HEK293 (cell line): Measurements from ENCODE around the gene STAC2.

ENCODE experiments used
- CTCF ChIP-seq: fragments of 450-650 bp; formaldehyde crosslinking; IDR thresholded peaks from 2 replicates; pipeline ENCODE4 v1.5.1; 2016; ENCODE audit warnings: missing biosample characterization, missing genetic modification characterization
- HOXA7 ChIP-seq: sonication (generic); formaldehyde crosslinking; IDR thresholded peaks from 2 replicates; pipeline ENCODE4 v1.8.1; 2022; ENCODE audit warnings: missing genetic modification reagents, borderline replicate concordance
- KLF1 ChIP-seq: fragments of 450-650 bp; formaldehyde crosslinking; IDR thresholded peaks from 2 replicates; pipeline ENCODE4 v1.5.1; 2016; ENCODE audit warnings: missing biosample characterization, missing genetic modification characterization
- SP3 ChIP-seq: fragments of 450-650 bp; formaldehyde crosslinking; IDR thresholded peaks from 2 replicates; pipeline ENCODE4 v1.5.1; 2016; ENCODE audit warnings: missing biosample characterization, missing genetic modification characterization
- ZBTB1 ChIP-seq: fragments of 450-650 bp; formaldehyde crosslinking; IDR thresholded peaks from 2 replicates; pipeline ENCODE4 v1.5.1; 2016; ENCODE audit warnings: missing biosample characterization, missing genetic modification characterization
- ZFP37 ChIP-seq: fragments of 450-650 bp; formaldehyde crosslinking; IDR thresholded peaks from 2 replicates; pipeline ENCODE4 v1.5.1; 2016; ENCODE audit warnings: missing biosample characterization, missing genetic modification characterization
- ZNF114 ChIP-seq: fragments of 450-650 bp; formaldehyde crosslinking; IDR thresholded peaks from 2 replicates; pipeline ENCODE4 v1.5.0; 2017; ENCODE audit warnings: missing biosample characterization, missing genetic modification characterization
- ZNF707 ChIP-seq: fragments of 450-650 bp; formaldehyde crosslinking; IDR thresholded peaks from 2 replicates; pipeline ENCODE4 v1.5.1; 2016; ENCODE audit warnings: missing biosample characterization, missing genetic modification characterization
- ZNF791 ChIP-seq: fragments of 450-650 bp; formaldehyde crosslinking; IDR thresholded peaks from 2 replicates; pipeline ENCODE4 v1.5.1; 2016; ENCODE audit warnings: missing biosample characterization, missing genetic modification characterization

GRCh38 chr17:39219647-39220154, 6.0 kb downstream of the STAC2 start:
- TF ChIP-seq KLF1 (no peak), HOXA7 (CRISPR knock-in tag) (no peak), CTCF (tag by site-specific recombination) (no peak), SP3 (tag by site-specific recombination) (no peak), ZNF114 (tag by site-specific recombination) (no peak), ZNF707 (tag by site-specific recombination) (no peak), ZBTB1 (tag by site-specific recombination) (no peak), ZFP37 (no peak), ZNF791 (tag by site-specific recombination) (no peak)
